Frontal cortex (tissue), 4 donors: ENCODE results near the gene LSAMP. TPM values are rescaled to one million over a fixed set of nuclear protein-coding genes. Genes with fewer than 3 reads are reported as not detected.
"Not testable (repeated sequence)": the region's sequence is repeated elsewhere in the genome, so short reads cannot be mapped to it uniquely, and the experiment has no call there.

Experiments used
- DNase-seq, 2 donors: peaks; one replicate each; pipeline ENCODE4 v3.0.0; 2012; ENCODE audit warnings: low spot score in 2 of 2
- FAIRE-seq: peaks from 2 replicates; lab custom pipeline; 2012; peaks lifted over from hg19 to GRCh38; lab: Jason Lieb, UNC
- total RNA-seq: library from RNA; depleted of rRNA; stranded (reverse); fragments of >200 nt; gene quantifications from one replicate; pipeline ENCODE4 v1.2.3, GENCODE V29; 2014
- donor health status: control.
- donor health status: control.
- donor health status: control.

The LSAMP gene
- total RNA-seq, 1 donor from 2014 or later = 59.9 TPM

- FAIRE-seq = no peak
- DNase-seq = no peak
These were observed 368.2 kb downstream of the LSAMP start for GRCh38 chr3:116077059-116077458.

GRCh38 chr3:116070516-116071278, 374.6 kb downstream of the LSAMP start:
- not testable (repeated sequence) for FAIRE-seq, DNase-seq

- DNase-seq (no peak), FAIRE-seq (no peak)
These were observed 375.2 kb downstream of the LSAMP start for GRCh38 chr3:116070061-116070460.

- DNase-seq (no peak), FAIRE-seq (no peak)
These were observed 376.3 kb downstream of the LSAMP start for GRCh38 chr3:116069024-116069423.

- DNase-seq (no peak), FAIRE-seq (no peak)
These were observed 378.0 kb downstream of the LSAMP start for GRCh38 chr3:116067326-116067725.

- no peak for DNase-seq
- FAIRE-seq = no peak
These were observed 379.8 kb downstream of the LSAMP start for GRCh38 chr3:116065501-116065900.

- FAIRE-seq = no peak
- no peak for DNase-seq
These were observed 380.6 kb downstream of the LSAMP start for GRCh38 chr3:116064646-116065045.

- no peak for FAIRE-seq
- no peak for DNase-seq
These were observed 385.7 kb downstream of the LSAMP start for GRCh38 chr3:116059421-116060096.

- FAIRE-seq (no peak), DNase-seq (no peak)
These were observed 386.4 kb downstream of the LSAMP start for GRCh38 chr3:116058844-116059243.

- no peak for FAIRE-seq
- DNase-seq = no peak
These were observed 387.8 kb downstream of the LSAMP start for GRCh38 chr3:116057400-116058006.

- DNase-seq (no peak), FAIRE-seq (no peak)
These were observed 389.0 kb downstream of the LSAMP start for GRCh38 chr3:116056280-116056679.

- DNase-seq (no peak), FAIRE-seq (no peak)
These were observed 392.3 kb downstream of the LSAMP start for GRCh38 chr3:116053017-116053416.

GRCh38 chr3:116052602-116053001, 392.7 kb downstream of the LSAMP start:
- FAIRE-seq = no peak

GRCh38 chr3:116051586-116051985, 393.7 kb downstream of the LSAMP start:
- DNase-seq (no peak), FAIRE-seq (no peak)

More at GRCh38 chr3:116052602-116053001, 392.7 kb downstream of the LSAMP start:
- DNase-seq = no peak

- DNase-seq = no peak
- FAIRE-seq = no peak
These were observed 394.2 kb downstream of the LSAMP start for GRCh38 chr3:116051040-116051439.

GRCh38 chr3:116050311-116050915, 394.9 kb downstream of the LSAMP start:
- FAIRE-seq (no peak), DNase-seq (no peak)

GRCh38 chr3:116048991-116049390, 396.3 kb downstream of the LSAMP start:
- no peak for FAIRE-seq
- DNase-seq = no peak

GRCh38 chr3:116046350-116046749, 398.9 kb downstream of the LSAMP start:
- no peak for DNase-seq
- FAIRE-seq = no peak

GRCh38 chr3:116045314-116045713, 400.0 kb downstream of the LSAMP start:
- DNase-seq (no peak), FAIRE-seq (no peak)

GRCh38 chr3:116040152-116040551, 405.1 kb downstream of the LSAMP start:
- DNase-seq = no peak

GRCh38 chr3:116039651-116039985, 405.7 kb downstream of the LSAMP start:
- FAIRE-seq = no peak

More at GRCh38 chr3:116040152-116040551, 405.1 kb downstream of the LSAMP start:
- no peak for FAIRE-seq

More at GRCh38 chr3:116039651-116039985, 405.7 kb downstream of the LSAMP start:
- no peak for DNase-seq
